Measurements from ENCODE around the gene TMPRSS7.

DNA sequence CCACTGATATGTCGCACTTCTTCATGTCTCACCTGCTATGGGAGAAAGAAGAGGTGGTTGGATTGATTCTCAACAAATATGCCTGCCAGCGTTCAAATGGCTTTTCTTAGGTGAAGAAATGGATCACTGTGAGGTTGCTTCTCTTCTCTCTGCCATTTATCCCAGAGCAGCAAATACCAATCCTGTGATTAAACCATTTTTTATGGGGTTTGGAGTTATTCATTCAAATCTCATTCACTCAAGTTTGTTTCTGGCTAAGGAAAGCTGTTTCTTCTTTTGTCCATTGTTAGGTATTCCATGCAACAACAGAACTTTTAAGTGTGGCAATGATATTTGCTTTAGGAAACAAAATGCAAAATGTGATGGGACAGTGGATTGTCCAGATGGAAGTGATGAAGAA, 39.5 kb downstream of the TMPRSS7 start:
- TF ChIP-seq POLR2A (IDR thresholded peaks at IDR 0.05) = no peak
- TF ChIP-seq, protein P1, sequence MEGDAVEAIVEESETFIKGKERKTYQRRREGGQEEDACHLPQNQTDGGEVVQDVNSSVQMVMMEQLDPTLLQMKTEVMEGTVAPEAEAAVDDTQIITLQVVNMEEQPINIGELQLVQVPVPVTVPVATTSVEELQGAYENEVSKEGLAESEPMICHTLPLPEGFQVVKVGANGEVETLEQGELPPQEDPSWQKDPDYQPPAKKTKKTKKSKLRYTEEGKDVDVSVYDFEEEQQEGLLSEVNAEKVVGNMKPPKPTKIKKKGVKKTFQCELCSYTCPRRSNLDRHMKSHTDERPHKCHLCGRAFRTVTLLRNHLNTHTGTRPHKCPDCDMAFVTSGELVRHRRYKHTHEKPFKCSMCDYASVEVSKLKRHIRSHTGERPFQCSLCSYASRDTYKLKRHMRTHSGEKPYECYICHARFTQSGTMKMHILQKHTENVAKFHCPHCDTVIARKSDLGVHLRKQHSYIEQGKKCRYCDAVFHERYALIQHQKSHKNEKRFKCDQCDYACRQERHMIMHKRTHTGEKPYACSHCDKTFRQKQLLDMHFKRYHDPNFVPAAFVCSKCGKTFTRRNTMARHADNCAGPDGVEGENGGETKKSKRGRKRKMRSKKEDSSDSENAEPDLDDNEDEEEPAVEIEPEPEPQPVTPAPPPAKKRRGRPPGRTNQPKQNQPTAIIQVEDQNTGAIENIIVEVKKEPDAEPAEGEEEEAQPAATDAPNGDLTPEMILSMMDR (IDR thresholded peaks at IDR 0.05) = no peak

Measured in transverse colon (tissue), 3 donors.